ENCODE measurements around the gene CHN2. TPM values are rescaled to one million over a fixed set of nuclear protein-coding genes. Genes with fewer than 3 reads are reported as not detected.

CHN2 gene
- polyA plus RNA-seq, 1 of the 3 experiments (the other 2 are of a cell fraction), result 0.02 TPM

GRCh38 chr7:29196971-29197595 lies 2.5 kb downstream of the CHN2 start:
- ChIA-PET POLR2A (no interaction called here), CTCF (interaction anchor here (0.9 to 4.4 kb wide), 13 partner anchors 7 to 275 kb away, joined by 3 to 28 read pairs (median 4); no protein-coding TSS in a partner anchor)
- 48% methylated on average over 3 of the region's 3 CpGs for WGBS (ENCODE audit: low lambda C conversion rate)
- no peak overlapping the region for H2AFZ ChIP-seq (ENCODE audit: low read depth)
- no peak for TF ChIP-seq PBX3 (IDR thresholded peaks at IDR 0.05)
- no peak for TF ChIP-seq MEF2A (IDR thresholded peaks at IDR 0.05; ENCODE audit: borderline replicate concordance, low read depth)
- TF ChIP-seq POLR2AphosphoS5 (IDR thresholded peaks at IDR 0.05; ENCODE audit: low read depth, low read length), result no peak
- TF ChIP-seq RFX5 (IDR thresholded peaks at IDR 0.05; ENCODE audit: low read length), result no peak
- TF ChIP-seq FOXM1 (IDR thresholded peaks at IDR 0.05; ENCODE audit: low read depth), result no peak
- no peak for TF ChIP-seq EZH2phosphoT487 (IDR thresholded peaks at IDR 0.05; ENCODE audit: borderline replicate concordance, low read depth)
- no peak for TF ChIP-seq YY1 (IDR thresholded peaks at IDR 0.05; ENCODE audit: low read depth)
- TF ChIP-seq ELF1 (IDR thresholded peaks at IDR 0.05), result no peak
- TF ChIP-seq FOXJ3 (CRISPR knock-in tag; IDR thresholded peaks at IDR 0.05), result no peak
- TF ChIP-seq MXI1 (IDR thresholded peaks at IDR 0.05; ENCODE audit: low read depth, low read length), result no peak
- TF ChIP-seq RAD21 (IDR thresholded peaks at IDR 0.05; ENCODE audit: low read length), result no peak
- no peak for TF ChIP-seq CHD2 (IDR thresholded peaks at IDR 0.05; ENCODE audit: low read length, partially characterized antibody)
- no peak for TF ChIP-seq RCOR1 (IDR thresholded peaks at IDR 0.05; ENCODE audit: low read length)
- no peak for TF ChIP-seq TAF1 (IDR thresholded peaks at IDR 0.05; ENCODE audit: borderline replicate concordance, low read depth, low read length)
- TF ChIP-seq NFIC (IDR thresholded peaks at IDR 0.05; ENCODE audit: borderline replicate concordance), result no peak
- no peak for TF ChIP-seq JUND (IDR thresholded peaks at IDR 0.05)
- TF ChIP-seq IRF3 (IDR thresholded peaks at IDR 0.05; ENCODE audit: low read depth, low read length), result no peak
- TF ChIP-seq NRF1 (IDR thresholded peaks at IDR 0.05; ENCODE audit: low read depth, low read length), result no peak
- TF ChIP-seq MAX (IDR thresholded peaks at IDR 0.05; ENCODE audit: low read depth), result no peak
- TF ChIP-seq FOSL2 (IDR thresholded peaks at IDR 0.05; ENCODE audit: borderline replicate concordance, low read depth), result no peak
- H3K4me1 ChIP-seq (ENCODE audit: control insufficient read depth in 1 of 2, insufficient read depth in 2 of 2, low read depth in 1 of 2, low read length in 1 of 2), result peaks cover 0 to 5% of the 10 kb centered on the region in 2 experiments; a peak in 2 of 4 replicates
- no peak for DNase-seq
- H3K9me2 ChIP-seq, result no peaks in the 10 kb centered on the region
- H4K20me1 ChIP-seq (ENCODE audit: insufficient read depth), result no peaks in the 10 kb centered on the region
- no peak overlapping the region for H3K4me3 ChIP-seq (ENCODE audit: low read depth in 2 of 2, low read length in 1 of 2)
- no peaks in the 10 kb centered on the region for H3F3A ChIP-seq (replicated peaks; ENCODE audit: insufficient read depth)
- no peaks in the 10 kb centered on the region for H3K79me2 ChIP-seq (ENCODE audit: insufficient read depth)
- peaks cover 36% of the 10 kb centered on the region for H3K27me3 ChIP-seq (ENCODE audit: insufficient read depth)
- no peak overlapping the region for H3K4me2 ChIP-seq
- H3K36me3 ChIP-seq (replicated peaks in 1 of 2; ENCODE audit: control insufficient read depth in 1 of 2, insufficient read depth in 2 of 2, low read length in 1 of 2), result no peaks in the 10 kb centered on the region
- no peak overlapping the region for H3K27ac ChIP-seq (ENCODE audit: low read depth in 2 of 2, low read length in 1 of 2)
- H3K9me3 ChIP-seq, result no peaks in the 10 kb centered on the region
- H3K9ac ChIP-seq, result no peak overlapping the region
